GM18511 (cell line): Measurements from ENCODE around the gene RFC4.
"Not testable (repeated sequence)": the region's sequence is repeated elsewhere in the genome, so short reads cannot be mapped to it uniquely, and the experiment has no call there.

Experiments used
- ATAC-seq: cut with Tn5 transposase; IDR thresholded peaks from one replicate; pipeline ENCODE4 v1.9.1; 2021; ENCODE audit warnings: mild to moderate bottlenecking, moderate library complexity; ENCODE audit not compliant: unreplicated experiment

Gene RFC4

DNA sequence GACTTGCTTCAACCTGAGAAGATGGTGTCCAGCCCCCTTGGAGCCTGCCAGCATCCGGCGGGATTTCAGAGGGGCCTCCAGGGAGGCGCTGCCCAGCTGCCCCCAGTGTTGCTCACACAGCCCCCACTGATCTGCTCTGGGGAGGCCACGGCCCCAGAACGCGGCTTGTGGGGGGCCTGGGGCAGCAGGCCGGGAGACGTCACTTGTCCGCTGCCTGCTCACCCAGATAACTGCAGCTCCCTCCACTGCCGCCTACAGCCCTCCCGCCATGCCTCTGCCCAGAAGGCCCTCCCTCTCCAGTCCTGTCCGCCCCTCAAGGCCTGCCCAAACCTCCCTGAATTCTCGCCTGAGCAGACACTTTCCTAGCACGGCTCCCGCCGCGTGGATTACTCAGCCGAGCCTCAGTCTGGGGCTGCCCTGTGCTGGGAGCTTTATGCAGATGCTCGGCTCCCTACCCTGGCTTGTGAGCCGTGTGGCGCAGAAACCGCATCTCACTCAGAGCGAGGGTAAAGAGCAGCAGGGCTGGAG is 19.1 kb upstream of the RFC4 start:
- no peak for ATAC-seq

DNA sequence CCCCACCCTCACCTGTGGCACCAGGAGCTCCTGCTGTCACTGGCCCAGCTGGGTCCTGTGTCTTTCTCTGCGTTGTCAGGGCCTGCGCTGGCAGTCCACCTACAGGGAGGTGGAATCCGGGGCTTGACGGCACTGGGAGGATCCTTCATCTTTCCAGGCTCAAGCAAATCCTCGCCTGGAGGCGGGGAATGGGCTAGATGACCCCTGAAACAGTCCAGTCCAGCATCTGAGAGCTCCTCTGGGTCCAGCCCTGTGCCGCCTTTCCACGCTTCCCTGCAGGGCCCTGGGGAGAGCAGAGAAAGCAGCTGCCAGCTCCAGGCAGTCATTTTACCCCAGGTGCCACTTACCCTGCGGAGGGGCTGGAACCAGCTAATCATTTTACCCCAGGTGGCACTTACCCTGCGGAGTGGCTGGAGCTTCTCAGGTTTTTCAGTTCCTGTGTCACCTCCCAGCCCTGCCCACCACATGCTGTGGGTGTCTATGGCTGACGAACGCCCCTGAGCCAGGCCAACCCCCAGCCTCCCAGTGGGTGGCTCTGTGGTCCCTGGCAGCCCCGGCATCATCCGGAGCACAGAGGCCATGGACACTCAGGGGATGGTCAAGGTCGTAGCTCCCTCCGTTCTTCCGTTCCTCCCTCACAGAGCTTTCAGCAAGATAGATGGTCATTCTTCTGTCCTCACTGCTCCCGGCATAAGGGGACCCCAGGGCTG is 18.3 kb upstream of the RFC4 start:
- no peak for ATAC-seq

DNA sequence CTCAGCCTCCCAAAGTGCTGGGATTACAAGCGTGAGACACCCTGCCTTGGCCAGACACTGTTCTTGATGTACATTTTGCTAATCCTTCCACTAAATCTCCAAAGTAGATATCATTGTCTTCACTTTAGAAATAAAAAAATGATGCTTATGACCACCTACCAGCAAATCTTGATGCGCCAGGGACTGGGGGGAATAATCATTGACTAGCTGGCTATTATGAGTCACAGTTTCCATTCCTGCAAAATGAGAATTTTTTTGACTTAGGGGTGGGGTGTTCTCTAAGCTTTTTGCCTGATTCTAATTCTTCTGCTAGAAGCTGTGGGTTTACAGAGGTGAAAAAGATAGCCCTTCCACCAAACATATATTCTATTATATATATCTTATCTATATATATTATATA is 17.1 kb upstream of the RFC4 start:
- no peak for ATAC-seq

DNA sequence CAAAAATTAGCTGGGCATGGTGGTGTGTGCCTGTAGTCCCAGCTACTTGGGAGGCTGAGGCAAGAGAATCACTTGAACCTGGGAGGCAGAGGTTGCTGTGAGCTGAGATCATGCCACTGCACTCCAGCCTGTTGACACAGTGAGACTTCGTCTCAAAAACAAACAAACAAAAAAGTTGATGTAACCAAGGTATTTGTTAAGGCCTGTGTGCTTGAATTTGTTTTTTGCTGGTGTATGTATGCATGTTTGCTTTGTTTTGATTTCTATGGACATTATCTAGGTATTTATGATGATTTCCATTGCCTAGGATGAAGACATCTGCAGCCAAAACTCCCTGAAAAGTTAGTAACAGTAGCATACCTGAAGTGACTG is 16.1 kb upstream of the RFC4 start:
- not testable (repeated sequence) for ATAC-seq

DNA sequence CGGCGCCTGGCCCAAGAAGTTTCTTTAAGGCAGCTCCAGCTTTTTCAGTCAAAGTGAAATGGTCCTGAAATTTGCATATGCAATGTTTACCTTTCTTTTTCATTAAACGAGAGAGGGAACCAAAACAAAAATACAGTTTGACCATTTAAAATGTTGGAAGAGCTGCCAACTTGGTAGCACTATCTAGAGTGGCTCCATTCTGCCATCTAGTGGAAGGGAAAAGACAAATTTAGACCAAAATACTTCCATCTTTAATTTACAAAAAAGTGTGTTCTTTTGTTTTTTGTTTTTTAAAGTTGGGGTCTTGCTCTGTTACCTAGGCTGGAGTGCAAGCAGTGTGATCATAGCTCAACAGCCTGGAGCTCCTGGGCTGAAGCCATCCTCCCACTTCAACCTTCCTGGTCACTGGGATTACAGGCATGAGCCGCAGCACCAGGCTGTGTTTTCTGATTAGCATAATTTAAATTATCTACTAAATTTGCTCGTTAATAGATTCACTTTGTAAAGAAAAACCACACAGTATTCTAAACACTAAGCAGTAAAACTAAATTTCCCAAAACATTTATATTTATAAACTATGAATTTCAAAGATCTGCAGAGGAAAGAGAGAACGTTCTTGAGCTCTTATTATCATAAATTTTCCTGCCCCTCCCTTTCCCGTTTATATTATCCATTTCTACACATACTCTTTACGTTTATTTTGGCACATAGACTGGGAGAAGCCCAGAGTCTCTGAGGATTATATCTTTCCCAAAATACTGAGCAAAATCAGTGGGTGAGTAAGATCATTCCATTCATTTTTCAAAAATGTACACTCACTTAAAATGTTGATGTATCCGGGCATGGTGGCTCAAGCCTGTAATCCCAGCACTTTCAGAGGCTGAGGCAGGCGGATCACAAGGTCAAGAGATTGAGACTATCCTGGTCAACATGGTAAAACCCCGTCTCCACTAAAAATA is 15.4 kb upstream of the RFC4 start:
- no peak for ATAC-seq

DNA sequence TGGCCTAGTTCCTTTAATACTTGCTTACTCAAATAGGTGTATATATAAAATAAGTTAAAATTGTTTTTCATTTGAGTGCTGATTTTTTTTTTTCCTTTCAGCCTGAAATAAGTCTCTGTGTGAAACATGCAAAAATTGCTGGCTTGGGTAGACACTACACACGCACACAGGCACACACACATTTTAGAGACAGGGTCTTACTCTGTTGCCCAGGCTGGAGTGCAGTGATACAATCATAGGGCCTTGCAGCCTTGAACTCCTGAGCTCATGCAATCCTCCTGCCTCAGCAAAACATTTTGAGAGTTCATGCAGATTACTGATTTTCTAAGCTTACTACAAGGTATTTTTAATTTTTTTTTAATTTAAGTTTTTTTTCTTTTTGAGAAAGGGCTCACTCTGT is 12.7 kb upstream of the RFC4 start:
- ATAC-seq: no peak

DNA sequence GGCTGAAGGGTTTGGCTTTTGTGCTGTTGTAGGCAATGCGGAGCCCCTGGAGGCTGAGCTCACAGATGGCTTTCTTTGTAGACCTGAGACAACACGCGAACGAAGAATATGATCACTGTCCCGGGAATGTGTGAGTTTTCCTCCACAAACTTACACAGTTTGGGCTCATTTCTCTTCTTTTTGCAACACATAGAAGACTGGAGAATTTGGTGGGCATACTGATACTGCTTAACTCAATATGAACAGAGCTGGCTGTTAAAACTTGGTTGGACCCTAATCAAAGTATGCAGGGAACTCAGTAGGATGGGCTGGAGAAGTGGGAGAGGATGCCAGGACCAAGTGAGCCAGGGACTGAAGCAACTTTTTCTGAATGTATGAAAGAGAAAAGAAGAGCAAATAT is 12.2 kb upstream of the RFC4 start:
- ATAC-seq: no peak

DNA sequence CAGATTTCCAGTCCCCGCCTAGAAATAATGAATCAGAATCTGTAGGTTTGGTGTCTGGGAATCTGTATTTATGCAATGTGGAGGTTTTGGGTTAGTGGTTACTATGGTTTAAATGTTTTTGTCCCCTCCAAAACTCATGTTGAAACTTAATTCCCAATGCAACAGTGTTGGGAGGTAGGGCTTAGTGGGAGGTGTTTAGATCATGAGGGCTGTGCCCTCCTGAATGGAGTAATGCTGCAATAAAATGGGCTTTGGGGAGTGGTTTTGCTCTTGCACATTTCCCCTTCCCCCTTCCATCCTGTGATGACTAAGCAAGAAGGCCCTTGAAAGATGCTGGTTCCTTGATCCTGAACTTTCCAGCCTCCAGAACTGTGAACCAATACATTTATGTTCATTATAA is 9.2 kb upstream of the RFC4 start:
- no peak for ATAC-seq

DNA sequence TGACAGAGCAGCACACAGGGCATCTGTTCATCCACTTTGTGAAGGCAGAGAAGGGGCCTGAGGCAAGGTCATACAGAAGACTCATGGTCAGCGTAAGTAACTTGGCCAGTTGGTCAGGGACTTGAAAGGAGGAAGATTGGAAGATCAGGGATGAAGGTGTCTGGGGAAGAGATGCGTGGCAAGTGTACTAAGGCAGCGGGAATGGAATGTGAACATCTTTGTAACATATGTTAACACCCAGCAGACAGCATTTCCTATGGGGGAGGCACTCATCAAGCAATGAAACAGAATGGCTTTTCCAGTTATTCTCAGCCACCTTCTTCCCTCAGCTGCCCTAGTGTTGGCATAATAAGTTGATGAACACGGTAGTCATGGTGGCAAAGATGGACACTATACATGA is 7.8 kb upstream of the RFC4 start:
- no peak for ATAC-seq

DNA sequence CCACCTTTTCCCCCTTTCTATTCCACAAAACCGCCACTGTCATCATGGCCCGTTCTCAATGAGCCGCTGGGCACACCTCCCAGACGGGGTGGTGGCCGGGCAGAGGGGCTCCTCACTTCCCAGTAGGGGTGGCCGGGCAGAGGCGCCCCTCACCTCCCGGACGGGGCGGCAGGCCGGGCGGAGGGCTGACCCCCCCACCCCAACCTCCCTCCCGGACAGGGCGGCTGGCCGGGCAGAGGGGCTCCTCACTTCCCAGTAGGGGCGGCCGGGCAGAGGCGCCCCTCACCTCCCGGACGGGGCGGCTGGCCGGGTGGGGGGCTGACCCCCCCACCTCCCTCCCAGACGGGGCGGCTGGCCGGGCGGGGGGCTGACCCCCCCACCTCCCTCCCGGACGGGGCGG is 5.0 kb upstream of the RFC4 start:
- not testable (repeated sequence) for ATAC-seq

DNA sequence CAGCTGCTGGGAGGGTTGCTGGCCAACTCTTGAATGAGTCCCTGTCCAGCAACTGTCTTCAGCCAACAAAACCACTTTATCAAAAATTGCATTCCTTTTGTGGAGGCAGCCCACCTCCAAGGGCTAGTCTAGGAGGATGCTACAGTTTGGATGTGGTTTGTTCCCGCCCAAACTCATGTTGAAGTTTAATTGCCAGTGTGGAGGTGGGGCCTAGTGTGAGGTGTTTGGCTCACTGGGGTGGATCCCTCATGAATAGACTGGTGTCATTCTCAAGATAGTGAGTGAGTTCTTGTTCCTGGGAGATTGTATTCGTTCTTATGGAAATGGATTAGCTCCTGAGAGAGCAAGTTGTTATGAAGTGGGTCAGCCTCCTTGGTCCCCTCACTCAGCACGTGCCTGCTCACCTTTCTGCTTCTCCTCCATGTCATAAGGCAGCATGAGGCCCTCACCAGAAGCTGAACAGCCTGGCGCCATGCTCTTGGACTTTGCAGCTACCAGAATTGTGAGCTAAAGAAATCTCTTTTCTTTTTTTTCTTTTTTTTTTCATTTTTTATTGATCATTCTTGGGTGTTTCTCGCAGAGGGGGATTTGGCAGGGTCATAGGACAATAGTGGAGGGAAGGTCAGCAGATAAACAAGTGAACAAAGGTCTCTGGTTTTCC is 4.2 kb upstream of the RFC4 start:
- no peak for ATAC-seq

DNA sequence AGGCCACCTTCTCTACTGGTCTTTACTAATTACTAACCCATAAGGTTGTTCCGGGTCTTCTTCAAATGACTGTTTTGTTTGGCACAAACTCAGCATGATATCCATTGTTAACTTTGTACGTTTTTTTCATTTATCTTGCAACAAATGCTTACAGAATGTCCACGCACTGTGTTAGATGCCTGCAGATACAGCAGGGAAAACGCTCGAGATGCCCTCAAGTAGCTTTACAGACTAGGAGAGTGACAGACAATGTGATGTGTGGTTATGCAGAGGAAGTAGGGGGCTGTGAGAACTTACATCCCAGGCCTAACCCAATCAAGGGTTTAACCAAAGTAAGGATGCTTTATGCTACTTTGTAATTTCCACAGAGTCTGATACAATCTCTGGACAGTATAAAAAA is 949 bp upstream of the RFC4 start:
- ATAC-seq: no peak

DNA sequence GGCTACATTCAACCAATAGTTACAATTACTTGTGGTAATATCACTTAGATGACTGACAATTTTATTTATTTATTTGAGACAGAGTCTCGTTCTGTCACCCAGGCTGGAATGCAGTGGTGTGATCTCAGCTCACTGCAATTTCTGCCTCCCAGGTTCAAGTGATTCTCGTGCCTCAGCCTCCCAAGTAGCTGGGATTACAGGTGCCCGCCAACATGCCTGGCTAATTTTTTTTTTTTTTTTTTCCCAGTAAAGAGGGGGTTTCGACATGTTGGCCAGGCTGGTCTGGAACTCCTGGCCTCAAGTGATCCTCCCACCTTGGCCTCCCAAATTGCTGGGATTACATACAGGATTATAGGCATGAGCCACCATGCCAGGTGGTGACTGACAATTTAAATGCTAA is 2.8 kb downstream of the RFC4 start:
- not testable (repeated sequence) for ATAC-seq

DNA sequence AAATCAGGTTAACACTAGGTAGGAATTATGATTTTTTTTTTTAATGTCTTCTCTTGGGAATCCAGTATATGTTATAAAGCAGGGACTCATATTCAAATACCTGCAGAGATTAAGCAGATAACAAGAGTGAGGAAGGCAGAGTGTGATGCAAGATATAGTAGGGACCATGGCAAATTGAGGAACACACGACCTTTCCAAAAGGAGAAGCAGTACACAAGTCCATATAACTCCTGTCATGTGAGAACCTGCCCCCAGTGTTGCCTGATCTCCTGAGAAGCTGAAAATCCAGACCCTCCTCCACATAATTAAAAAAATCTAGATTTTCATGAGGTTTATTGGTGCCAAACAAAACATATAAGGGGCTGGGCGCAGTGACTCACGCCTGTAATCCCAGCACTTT is 3.6 kb downstream of the RFC4 start:
- ATAC-seq: no peak

DNA sequence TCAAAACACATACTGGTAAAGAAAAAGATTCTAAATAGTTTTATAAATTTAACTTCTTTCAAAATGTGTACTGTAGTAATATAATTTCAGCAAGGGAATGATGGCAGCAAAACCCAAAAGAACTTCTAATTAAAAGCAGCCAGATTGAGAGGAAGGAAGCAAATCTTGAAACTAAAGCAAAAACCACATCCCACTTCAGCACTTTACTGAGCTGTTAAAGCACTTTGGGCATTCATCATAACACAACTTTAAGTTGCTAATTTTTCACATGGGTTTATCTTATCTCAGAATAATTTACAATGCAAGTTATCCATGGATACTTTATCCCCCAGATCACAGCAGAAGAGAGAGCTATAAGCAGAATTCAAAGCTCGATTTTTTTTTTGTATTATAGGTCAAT is 6.0 kb downstream of the RFC4 start:
- no peak for ATAC-seq

DNA sequence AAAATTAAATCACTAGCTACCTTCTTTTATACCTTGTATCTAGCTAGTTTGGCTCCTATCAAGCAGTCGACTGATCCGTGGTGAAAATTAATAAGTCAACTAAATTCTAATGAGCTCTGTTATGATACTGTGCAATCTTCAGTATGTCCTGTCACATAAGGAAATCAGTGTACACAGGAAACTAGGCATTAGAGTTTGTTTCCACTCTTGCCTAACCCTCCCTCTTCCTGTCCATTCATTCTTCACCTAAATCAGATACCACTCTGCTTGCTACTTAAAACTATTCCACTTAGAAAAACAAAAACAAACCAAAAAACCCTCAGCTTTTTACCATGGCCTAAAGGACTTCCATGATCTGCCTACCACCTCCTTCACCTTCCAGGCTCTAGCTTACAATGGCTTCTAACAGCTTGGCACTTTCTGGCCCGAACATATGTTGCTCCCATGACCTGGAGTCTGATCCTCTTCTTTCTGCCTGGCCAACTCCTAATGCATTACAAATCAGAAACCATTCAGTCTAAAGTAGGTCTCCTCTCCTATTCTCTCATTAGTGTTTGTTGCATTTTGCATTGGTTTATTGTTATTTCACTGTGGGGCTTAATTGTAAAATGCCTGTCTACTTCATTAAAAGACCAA is 7.9 kb downstream of the RFC4 start:
- ATAC-seq: no peak

DNA sequence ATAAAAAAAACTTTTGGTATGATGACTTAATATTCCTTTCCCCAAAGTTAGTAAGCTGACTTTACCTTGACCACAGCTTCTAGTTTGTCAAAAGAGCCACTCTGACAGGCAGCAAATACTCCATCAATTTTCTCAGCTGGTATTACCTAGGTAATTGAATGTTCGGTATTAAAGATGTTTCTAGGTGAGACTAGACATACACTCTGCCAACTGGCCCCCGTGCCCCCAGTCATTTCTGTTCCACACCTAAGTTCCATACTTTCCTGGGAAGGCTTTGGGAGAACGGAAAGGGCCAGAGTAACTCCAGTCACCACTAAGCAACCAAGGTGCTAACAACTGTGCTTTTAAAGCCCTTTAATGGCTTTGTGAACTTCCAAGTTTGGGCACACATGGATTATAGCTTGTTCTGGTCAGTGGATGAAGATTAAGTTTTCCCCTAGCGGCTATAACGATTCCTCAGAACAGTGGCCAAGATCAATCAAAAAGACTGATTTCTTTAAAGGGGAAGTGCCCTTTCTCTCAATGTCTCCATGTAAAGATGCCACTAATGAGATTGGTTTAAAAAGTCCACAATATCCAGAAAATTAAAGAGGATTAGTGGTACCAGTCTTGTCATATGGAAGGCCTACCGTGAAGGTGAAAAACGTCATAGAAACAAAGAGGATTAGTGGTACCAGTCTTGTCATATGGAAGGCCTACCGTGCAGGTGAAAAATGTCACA is 15.9 kb downstream of the RFC4 start:
- ATAC-seq: no peak

DNA sequence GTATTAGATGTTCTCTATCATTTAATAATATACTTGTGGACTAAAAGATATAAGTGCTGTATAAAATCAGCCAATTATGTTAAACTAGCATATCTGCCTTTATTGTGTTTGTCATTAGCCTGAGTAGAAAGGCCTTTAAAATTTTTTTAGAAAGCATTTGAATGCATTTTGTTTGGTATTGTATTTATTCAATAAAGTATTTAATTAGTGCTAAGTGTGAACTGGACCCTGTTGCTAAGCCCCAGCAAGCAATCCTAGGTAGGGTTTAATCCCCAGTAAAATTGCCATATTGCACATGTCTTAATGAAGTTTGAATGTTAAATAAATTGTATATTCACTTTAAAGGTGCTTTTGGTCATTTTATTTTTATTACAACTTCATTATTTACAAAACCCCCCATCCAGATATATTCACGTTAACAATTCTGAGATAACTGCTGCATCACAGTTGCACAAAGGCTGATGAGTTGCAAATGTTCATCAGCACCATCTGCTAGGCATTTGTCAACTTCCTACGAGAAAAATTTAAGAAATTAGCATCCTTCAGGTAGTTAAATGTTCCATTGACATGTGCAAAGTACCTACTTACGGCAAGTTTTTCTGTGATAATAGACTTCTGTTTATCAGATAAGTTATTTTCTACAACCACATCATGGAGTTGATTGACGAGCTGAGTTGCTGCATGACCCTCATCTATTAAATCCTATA is 16.6 kb downstream of the RFC4 start:
- no peak for ATAC-seq

DNA sequence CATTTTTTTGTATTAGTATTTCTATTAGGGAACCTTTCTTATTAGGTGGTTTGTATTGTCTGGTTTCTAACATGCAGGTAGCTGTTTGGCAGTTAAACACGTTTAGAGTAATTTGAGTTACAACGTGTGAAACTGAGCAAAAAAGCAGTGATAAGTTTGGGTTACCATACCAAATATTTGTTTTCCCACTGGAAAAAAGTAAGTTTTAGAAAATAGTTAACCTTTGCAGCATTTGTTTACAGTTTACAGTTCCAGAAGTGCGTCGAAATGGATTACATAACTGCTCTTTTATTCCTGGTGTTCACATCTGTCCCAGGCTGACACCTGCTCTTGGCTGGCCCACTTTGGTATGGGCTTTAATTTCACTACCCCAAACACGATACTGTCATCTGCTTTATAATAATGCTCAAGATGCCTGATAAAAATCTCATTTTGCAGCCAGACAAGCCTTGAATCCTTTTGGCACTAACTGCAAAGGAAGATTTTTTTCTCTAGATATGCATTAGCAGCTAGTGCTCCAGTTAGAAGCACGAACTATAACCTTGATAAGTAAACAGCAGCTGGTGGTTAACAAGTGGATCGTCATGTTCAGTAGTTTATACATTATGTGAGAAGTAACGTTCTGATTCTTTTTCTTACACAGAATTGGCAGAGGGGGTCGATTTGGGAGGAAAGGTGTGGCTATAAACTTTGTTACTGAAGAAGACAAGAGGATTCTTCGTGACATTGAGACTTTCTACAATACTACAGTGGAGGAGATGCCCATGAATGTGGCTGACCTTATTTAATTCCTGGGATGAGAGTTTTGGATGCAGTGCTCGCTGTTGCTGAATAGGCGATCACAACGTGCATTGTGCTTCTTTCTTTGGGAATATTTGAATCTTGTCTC is 17.6 kb downstream of the RFC4 start:
- no peak for ATAC-seq
